Femur (tissue), 1 donor: ENCODE measurements around the gene MSRB1.
"Not testable (repeated sequence)": the region's sequence is repeated elsewhere in the genome, so short reads cannot be mapped to it uniquely, and the experiment has no call there.

Experiments
- DNase-seq: peaks from one replicate; pipeline ENCODE4 v3.0.0-alpha.2; 2017

Gene MSRB1

GRCh38 chr16:1960665-1961630 lies 17.9 kb upstream of the MSRB1 start:
- no peak for DNase-seq

- peak; percentile 93 for DNase-seq
Observed at GRCh38 chr16:1959269-1960039, 16.5 kb upstream of the MSRB1 start, which contains the start of gene NDUFB10. Gene NDUFB10 (plus strand): TSS chr16:1959538. CDS start chr16:1959625, 87 bp downstream.

- no peak for DNase-seq
Observed at GRCh38 chr16:1958715-1959268, 15.8 kb upstream of the MSRB1 start.

GRCh38 chr16:1958143-1958491 lies 15.1 kb upstream of the MSRB1 start:
- not testable (repeated sequence) for DNase-seq

- not testable (repeated sequence) for DNase-seq
Observed at GRCh38 chr16:1957434-1958142, 14.6 kb upstream of the MSRB1 start.

- DNase-seq, result no peak
Observed at GRCh38 chr16:1953734-1954133, 10.7 kb upstream of the MSRB1 start.

GRCh38 chr16:1950559-1950958 lies 7.6 kb upstream of the MSRB1 start:
- DNase-seq, result no peak

- DNase-seq, result peak; percentile 24
Observed at GRCh38 chr16:1950047-1950446, 7.0 kb upstream of the MSRB1 start.

GRCh38 chr16:1949507-1949906 lies 6.5 kb upstream of the MSRB1 start:
- no peak for DNase-seq

GRCh38 chr16:1947369-1947670 lies 4.3 kb upstream of the MSRB1 start:
- no peak for DNase-seq

GRCh38 chr16:1946495-1947368 lies 3.7 kb upstream of the MSRB1 start:
- peak; percentile 17 for DNase-seq

- DNase-seq, result no peak
Observed at GRCh38 chr16:1945559-1946391, 2.8 kb upstream of the MSRB1 start.

GRCh38 chr16:1944612-1945199 lies 1.7 kb upstream of the MSRB1 start:
- DNase-seq, result no peak

GRCh38 chr16:1942047-1942809 lies 771 bp downstream of the MSRB1 start:
- peak; percentile 52 for DNase-seq

- DNase-seq, result peak; percentile 20
Observed at GRCh38 chr16:1941162-1942046, 1.6 kb downstream of the MSRB1 start.

- peak; percentile 20 for DNase-seq
Observed at GRCh38 chr16:1940273-1941161, 2.5 kb downstream of the MSRB1 start.

GRCh38 chr16:1939833-1940232 lies 3.2 kb downstream of the MSRB1 start:
- not testable (repeated sequence) for DNase-seq

- peak; percentile 14 for DNase-seq
Observed at GRCh38 chr16:1938910-1939309, 4.1 kb downstream of the MSRB1 start.
